Liver (tissue), 9 donors: ENCODE measurements around the gene TMEM8B. TPM values are rescaled to one million over a fixed set of nuclear protein-coding genes. Genes with fewer than 3 reads are reported as not detected.

ENCODE experiments used
- DNase-seq: peaks from one replicate; pipeline ENCODE4 v3.0.0-alpha.2; 2017; ENCODE audit warnings: low spot score
- H3K27ac ChIP-seq, 2 donors: one replicate each; pipeline ENCODE4 v1.7.0; 2013; ENCODE audit warnings: inconsistent platforms in 2 of 2, low read length in 2 of 2, control low read depth in 1 of 2, low read depth in 1 of 2, mild to moderate bottlenecking in 1 of 2
- H3K27me3 ChIP-seq, 4 donors: one replicate each; pipeline versions ENCODE4 v1.6.1 to v1.7.0; 2013; ENCODE audit warnings: low read length in 3 of 4, inconsistent platforms in 1 of 4, mild to moderate bottlenecking in 1 of 4, moderate library complexity in 1 of 4; ENCODE audit not compliant: control insufficient read depth in 4 of 4, insufficient read depth in 4 of 4
- H3K36me3 ChIP-seq, 4 donors: one replicate each; pipeline versions ENCODE4 v1.6.1 to v1.7.0; 2013; ENCODE audit warnings: low read length in 3 of 4, mild to moderate bottlenecking in 3 of 4, low read depth in 1 of 4, moderate library complexity in 1 of 4; ENCODE audit not compliant: control insufficient read depth in 4 of 4, insufficient read depth in 3 of 4
- H3K4me1 ChIP-seq, 4 donors: one replicate each; pipeline versions ENCODE4 v1.6.1 to v1.7.0; 2013; ENCODE audit warnings: low read length in 3 of 4, mild to moderate bottlenecking in 3 of 4, moderate library complexity in 1 of 4; ENCODE audit not compliant: control insufficient read depth in 4 of 4, insufficient read depth in 4 of 4
- H3K4me3 ChIP-seq, 3 donors: one replicate each; pipeline versions ENCODE4 v1.6.1 to v1.7.0; 2013; ENCODE audit warnings: low read length in 3 of 3, control low read depth in 1 of 3, low read depth in 1 of 3, mild to moderate bottlenecking in 1 of 3
- H3K9ac ChIP-seq, 2 donors: one replicate each; pipeline ENCODE4 v1.7.0; 2013; ENCODE audit warnings: low read length in 2 of 2, mild to moderate bottlenecking in 2 of 2, moderate library complexity in 2 of 2, control low read depth in 1 of 2, low read depth in 1 of 2
- H3K9me3 ChIP-seq, 4 donors: one replicate each; pipeline versions ENCODE4 v1.6.1 to v1.7.0; 2013; ENCODE audit warnings: low read length in 3 of 4; ENCODE audit not compliant: control insufficient read depth in 4 of 4
- EGR1 ChIP-seq, 2 donors: IDR thresholded peaks; 2 replicates each; pipeline ENCODE4 v1.6.1; 2016 to 2018; ENCODE audit warnings: antibody characterized with exemption in 2 of 2, low read depth in 2 of 2
- FOXA1 ChIP-seq: IDR thresholded peaks from 2 replicates; pipeline ENCODE4 v1.6.1; 2016; ENCODE audit warnings: antibody characterized with exemption
- FOXA2 ChIP-seq: IDR thresholded peaks from 2 replicates; pipeline ENCODE4 v1.6.1; 2016; ENCODE audit warnings: antibody characterized with exemption
- GABPA ChIP-seq, 2 donors: IDR thresholded peaks in 1 of 2; conservative IDR thresholded peaks in 1 of 2; 2 replicates each; pipeline ENCODE4 v1.6.1; 2016; ENCODE audit warnings: antibody characterized with exemption in 2 of 2, mild to moderate bottlenecking in 1 of 2, moderate library complexity in 1 of 2
- HNF4A ChIP-seq, 2 donors: conservative IDR thresholded peaks; 2 replicates each; pipeline ENCODE4 v1.6.1; 2016; ENCODE audit warnings: antibody characterized with exemption in 2 of 2, mild to moderate bottlenecking in 2 of 2
- HNF4G ChIP-seq: IDR thresholded peaks from 2 replicates; pipeline ENCODE4 v1.6.1; 2016; ENCODE audit warnings: antibody characterized with exemption
- JUND ChIP-seq, 2 donors: IDR thresholded peaks; 2 replicates each; pipeline ENCODE4 v1.6.1; 2016; ENCODE audit warnings: antibody characterized with exemption in 2 of 2
- NR2F2 ChIP-seq: IDR thresholded peaks from 2 replicates; pipeline ENCODE4 v1.6.1; 2016; ENCODE audit warnings: antibody characterized with exemption
- RAD21 ChIP-seq, 2 donors: IDR thresholded peaks; 2 replicates each; pipeline ENCODE4 v1.6.1; 2016; ENCODE audit warnings: antibody characterized with exemption in 2 of 2, mild to moderate bottlenecking in 2 of 2
- RXRA ChIP-seq, 2 donors: IDR thresholded peaks; 2 replicates each; pipeline ENCODE4 v1.6.1; 2017 to 2018; ENCODE audit warnings: antibody characterized with exemption in 2 of 2, mild to moderate bottlenecking in 1 of 2
- SP1 ChIP-seq: IDR thresholded peaks from 2 replicates; pipeline ENCODE4 v1.6.1; 2018; ENCODE audit warnings: antibody characterized with exemption, mild to moderate bottlenecking
- TAF1 ChIP-seq: conservative IDR thresholded peaks from 2 replicates; pipeline ENCODE4 v1.6.1; 2016; ENCODE audit warnings: antibody characterized with exemption, mild to moderate bottlenecking
- YY1 ChIP-seq: IDR thresholded peaks from 2 replicates; pipeline ENCODE4 v1.6.1; 2016; ENCODE audit warnings: antibody characterized with exemption, mild to moderate bottlenecking
- polyA plus RNA-seq, 2 donors: library from polyadenylated mRNA; stranded (reverse) in 1 of 2; unstranded in 1 of 2; fragments of 200-250 nt in 1 of 2; fragments of >200 nt in 1 of 2; fragmentation: Nextera tagmentation in 1 of 2; extraction: Ambion mirVana in 1 of 2; gene quantifications; one replicate each; pipeline versions ENCODE4 v1.2.1 to v1.2.3, GENCODE V29; 2013 to 2015
- total RNA-seq, 2 donors: library from RNA; depleted of rRNA; stranded (reverse); fragments of >200 nt; gene quantifications; one replicate each; pipeline ENCODE4 v1.2.3, GENCODE V29; 2014
- TF ChIP-seq, protein P1 (sequence below): IDR thresholded peaks from 2 replicates; pipeline ENCODE4 v1.6.1; 2016; ENCODE audit warnings: antibody characterized with exemption
- TF ChIP-seq, protein P2 (sequence below): fragments of 150-350 bp; IDR thresholded peaks from 2 replicates; pipeline ENCODE4 v1.5.1; 2017; ENCODE audit warnings: improper control_type of control experiment, low read depth, low read length; ENCODE audit not compliant: missing input control
- TF ChIP-seq, protein P3 (sequence below): IDR thresholded peaks from 2 replicates; pipeline ENCODE4 v1.6.1; 2016; ENCODE audit warnings: antibody characterized with exemption
- TF ChIP-seq, protein P4 (sequence below): IDR thresholded peaks from 2 replicates; pipeline ENCODE4 v1.6.1; 2016; ENCODE audit warnings: antibody characterized with exemption
- TF ChIP-seq, protein P5 (sequence below): IDR thresholded peaks from 2 replicates; pipeline ENCODE4 v1.6.1; 2016; ENCODE audit warnings: antibody characterized with exemption, mild to moderate bottlenecking
- donor health status: healthy.
- donor health status: healthy.
- donor health status: healthy.
- donor health status: healthy.
- donor health status: healthy.

Gene TMEM8B
- total and polyA plus RNA-seq, 4 donors: 1.1 to 5.4 (median 2.7) TPM

DNA sequence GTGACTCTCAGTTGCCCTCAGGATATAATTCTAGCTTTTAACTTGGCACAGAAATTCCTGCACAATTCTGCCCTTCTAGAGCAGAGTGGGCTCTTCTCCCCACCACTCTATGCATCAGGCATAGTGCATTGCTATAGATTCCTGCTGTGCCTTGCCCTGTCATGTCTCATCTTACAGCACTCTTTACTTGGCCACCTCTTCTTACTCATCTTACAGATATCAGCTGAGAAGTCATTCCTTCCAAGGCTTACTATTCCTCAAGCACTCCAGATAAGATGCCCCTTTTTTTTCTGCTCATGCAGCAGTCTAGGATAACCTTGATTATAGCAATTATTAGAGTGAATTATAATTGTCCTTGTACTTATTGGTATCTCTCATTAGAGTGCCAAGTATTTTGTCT, 6.1 kb upstream of the TMEM8B start:
- DNase-seq: no peak
- Histone ChIP-seq H3K27ac (no peak overlapping the region), H3K36me3 (no peaks in the 10 kb centered on the region), H3K9me3 (no peaks in the 10 kb centered on the region), H3K4me1 (peaks cover 0 to 4% (median 1%) of the 10 kb centered on the region in 4 donors), H3K4me3 (no peak overlapping the region), H3K9ac (no peak overlapping the region), H3K27me3 (no peaks in the 10 kb centered on the region)
- TF ChIP-seq EGR1 (IDR thresholded peaks at IDR 0.05; ENCODE audit: low read depth in 2 of 2) (no peak), RAD21 (IDR thresholded peaks at IDR 0.05) (no peak), GABPA (IDR thresholded peaks at IDR 0.05 in 1 of 2, conservative IDR thresholded peaks at IDR 0.05 in 1 of 2) (no peak), FOXA2 (no peak), SP1 (no peak), TAF1 (no peak), RXRA (IDR thresholded peaks at IDR 0.05) (no peak), HNF4G (no peak), FOXA1 (no peak), NR2F2 (no peak), YY1 (no peak), JUND (IDR thresholded peaks at IDR 0.05) (no peak), HNF4A (conservative IDR thresholded peaks at IDR 0.05) (no peak)
- TF ChIP-seq, protein P1, sequence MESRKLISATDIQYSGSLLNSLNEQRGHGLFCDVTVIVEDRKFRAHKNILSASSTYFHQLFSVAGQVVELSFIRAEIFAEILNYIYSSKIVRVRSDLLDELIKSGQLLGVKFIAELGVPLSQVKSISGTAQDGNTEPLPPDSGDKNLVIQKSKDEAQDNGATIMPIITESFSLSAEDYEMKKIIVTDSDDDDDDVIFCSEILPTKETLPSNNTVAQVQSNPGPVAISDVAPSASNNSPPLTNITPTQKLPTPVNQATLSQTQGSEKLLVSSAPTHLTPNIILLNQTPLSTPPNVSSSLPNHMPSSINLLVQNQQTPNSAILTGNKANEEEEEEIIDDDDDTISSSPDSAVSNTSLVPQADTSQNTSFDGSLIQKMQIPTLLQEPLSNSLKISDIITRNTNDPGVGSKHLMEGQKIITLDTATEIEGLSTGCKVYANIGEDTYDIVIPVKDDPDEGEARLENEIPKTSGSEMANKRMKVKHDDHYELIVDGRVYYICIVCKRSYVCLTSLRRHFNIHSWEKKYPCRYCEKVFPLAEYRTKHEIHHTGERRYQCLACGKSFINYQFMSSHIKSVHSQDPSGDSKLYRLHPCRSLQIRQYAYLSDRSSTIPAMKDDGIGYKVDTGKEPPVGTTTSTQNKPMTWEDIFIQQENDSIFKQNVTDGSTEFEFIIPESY: no peak
- TF ChIP-seq, protein P2, sequence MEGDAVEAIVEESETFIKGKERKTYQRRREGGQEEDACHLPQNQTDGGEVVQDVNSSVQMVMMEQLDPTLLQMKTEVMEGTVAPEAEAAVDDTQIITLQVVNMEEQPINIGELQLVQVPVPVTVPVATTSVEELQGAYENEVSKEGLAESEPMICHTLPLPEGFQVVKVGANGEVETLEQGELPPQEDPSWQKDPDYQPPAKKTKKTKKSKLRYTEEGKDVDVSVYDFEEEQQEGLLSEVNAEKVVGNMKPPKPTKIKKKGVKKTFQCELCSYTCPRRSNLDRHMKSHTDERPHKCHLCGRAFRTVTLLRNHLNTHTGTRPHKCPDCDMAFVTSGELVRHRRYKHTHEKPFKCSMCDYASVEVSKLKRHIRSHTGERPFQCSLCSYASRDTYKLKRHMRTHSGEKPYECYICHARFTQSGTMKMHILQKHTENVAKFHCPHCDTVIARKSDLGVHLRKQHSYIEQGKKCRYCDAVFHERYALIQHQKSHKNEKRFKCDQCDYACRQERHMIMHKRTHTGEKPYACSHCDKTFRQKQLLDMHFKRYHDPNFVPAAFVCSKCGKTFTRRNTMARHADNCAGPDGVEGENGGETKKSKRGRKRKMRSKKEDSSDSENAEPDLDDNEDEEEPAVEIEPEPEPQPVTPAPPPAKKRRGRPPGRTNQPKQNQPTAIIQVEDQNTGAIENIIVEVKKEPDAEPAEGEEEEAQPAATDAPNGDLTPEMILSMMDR: no peak
- TF ChIP-seq, protein P3, sequence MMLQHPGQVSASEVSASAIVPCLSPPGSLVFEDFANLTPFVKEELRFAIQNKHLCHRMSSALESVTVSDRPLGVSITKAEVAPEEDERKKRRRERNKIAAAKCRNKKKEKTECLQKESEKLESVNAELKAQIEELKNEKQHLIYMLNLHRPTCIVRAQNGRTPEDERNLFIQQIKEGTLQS: no peak
- TF ChIP-seq, protein P4, sequence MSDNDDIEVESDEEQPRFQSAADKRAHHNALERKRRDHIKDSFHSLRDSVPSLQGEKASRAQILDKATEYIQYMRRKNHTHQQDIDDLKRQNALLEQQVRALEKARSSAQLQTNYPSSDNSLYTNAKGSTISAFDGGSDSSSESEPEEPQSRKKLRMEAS: no peak
- TF ChIP-seq, protein P5, sequence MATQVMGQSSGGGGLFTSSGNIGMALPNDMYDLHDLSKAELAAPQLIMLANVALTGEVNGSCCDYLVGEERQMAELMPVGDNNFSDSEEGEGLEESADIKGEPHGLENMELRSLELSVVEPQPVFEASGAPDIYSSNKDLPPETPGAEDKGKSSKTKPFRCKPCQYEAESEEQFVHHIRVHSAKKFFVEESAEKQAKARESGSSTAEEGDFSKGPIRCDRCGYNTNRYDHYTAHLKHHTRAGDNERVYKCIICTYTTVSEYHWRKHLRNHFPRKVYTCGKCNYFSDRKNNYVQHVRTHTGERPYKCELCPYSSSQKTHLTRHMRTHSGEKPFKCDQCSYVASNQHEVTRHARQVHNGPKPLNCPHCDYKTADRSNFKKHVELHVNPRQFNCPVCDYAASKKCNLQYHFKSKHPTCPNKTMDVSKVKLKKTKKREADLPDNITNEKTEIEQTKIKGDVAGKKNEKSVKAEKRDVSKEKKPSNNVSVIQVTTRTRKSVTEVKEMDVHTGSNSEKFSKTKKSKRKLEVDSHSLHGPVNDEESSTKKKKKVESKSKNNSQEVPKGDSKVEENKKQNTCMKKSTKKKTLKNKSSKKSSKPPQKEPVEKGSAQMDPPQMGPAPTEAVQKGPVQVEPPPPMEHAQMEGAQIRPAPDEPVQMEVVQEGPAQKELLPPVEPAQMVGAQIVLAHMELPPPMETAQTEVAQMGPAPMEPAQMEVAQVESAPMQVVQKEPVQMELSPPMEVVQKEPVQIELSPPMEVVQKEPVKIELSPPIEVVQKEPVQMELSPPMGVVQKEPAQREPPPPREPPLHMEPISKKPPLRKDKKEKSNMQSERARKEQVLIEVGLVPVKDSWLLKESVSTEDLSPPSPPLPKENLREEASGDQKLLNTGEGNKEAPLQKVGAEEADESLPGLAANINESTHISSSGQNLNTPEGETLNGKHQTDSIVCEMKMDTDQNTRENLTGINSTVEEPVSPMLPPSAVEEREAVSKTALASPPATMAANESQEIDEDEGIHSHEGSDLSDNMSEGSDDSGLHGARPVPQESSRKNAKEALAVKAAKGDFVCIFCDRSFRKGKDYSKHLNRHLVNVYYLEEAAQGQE: no peak
